ENCODE results near the gene ZBTB43. TPM values are rescaled to one million over a fixed set of nuclear protein-coding genes. Genes with fewer than 3 reads are reported as not detected.

The ZBTB43 gene, protein sequence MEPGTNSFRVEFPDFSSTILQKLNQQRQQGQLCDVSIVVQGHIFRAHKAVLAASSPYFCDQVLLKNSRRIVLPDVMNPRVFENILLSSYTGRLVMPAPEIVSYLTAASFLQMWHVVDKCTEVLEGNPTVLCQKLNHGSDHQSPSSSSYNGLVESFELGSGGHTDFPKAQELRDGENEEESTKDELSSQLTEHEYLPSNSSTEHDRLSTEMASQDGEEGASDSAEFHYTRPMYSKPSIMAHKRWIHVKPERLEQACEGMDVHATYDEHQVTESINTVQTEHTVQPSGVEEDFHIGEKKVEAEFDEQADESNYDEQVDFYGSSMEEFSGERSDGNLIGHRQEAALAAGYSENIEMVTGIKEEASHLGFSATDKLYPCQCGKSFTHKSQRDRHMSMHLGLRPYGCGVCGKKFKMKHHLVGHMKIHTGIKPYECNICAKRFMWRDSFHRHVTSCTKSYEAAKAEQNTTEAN
- total RNA-seq (2014; rRNA removed; shearing (Covaris generic)) = 7.0 and 7.8 TPM in 2 replicates

GRCh38 chr9:126804696-126805553 lies at the start of gene ZBTB43:
TSS of gene ZBTB43 (plus strand) at chr9:126805040. CDS start at chr9:126832510, 27,470 bp downstream.

DNA sequence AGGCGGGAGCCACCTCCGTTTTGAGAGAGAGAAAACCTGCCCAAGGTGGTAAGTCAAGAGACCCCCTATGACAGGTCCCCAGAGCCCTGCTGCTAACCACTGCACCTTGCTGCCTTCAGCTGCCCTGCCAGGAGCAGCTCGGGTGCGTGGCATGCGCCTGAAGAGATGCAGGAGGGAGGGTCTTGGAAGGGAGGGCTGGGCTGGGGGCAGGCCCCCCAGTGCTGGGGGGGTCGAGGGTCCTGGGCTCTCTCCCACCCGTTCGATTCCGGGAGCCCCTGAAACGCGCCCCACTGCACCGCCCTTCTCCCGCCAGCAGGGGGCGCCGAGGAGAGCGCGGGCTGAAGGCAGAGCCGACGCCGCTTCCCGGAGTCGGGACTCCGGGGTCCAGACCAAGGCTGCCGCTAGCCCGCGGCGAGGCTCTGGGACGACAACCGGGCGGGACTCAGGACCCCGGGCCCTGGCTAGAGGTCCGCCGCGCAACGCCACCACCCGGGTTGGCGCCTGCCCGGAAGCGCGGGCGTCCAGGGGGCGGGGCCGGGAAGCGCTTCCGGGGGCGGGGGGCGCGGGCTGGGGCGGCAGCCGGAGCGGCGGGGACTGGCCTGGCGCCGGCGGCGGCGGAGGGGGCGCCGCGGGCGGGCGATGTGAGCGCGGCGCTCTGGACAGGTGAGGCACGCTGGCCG lies 55.4 kb downstream of the ZBTB43 start, which contains the start of gene ZBTB34:
Gene ZBTB34, plus strand, starts transcription at position 563 of the 680 bp plus-strand sequence. CDS start 18,761 bp downstream, outside the sequence.

Other genes starting within 250 kb of the ZBTB43 start
- 0.41 and 0.85 TPM in 2 replicates for gene LMX1B, start 191.1 kb upstream of the ZBTB43 start, total RNA-seq (2014; rRNA removed; shearing (Covaris generic))
- 2.5 and 3.4 TPM in 2 replicates for gene ZBTB34, start 55.6 kb downstream of the ZBTB43 start, total RNA-seq (2014; rRNA removed; shearing (Covaris generic))
- 2.4 and 3.2 TPM in 2 replicates for gene RALGPS1, start 109.7 kb downstream of the ZBTB43 start, total RNA-seq (2014; rRNA removed; shearing (Covaris generic))